B cell (primary cell): Measurements from ENCODE around the gene DNAL1. TPM values are rescaled to one million over a fixed set of nuclear protein-coding genes. Genes with fewer than 3 reads are reported as not detected.

Experiments used
- ATAC-seq: fragments of 200-7000 bp; cut with Tn5 transposase; one replicate; pipeline ENCODE4 v1.10.0; 2021; ENCODE audit warnings: low read depth, mild to moderate bottlenecking, moderate number of reproducible peaks, moderate library complexity
- CTCF ChIA-PET: fragments of 350-600 bp; sonication (Branson Sonifier 250); formaldehyde crosslinking; loops from one replicate; lab custom pipeline; 2021; ENCODE audit warnings: antibody characterized with exemption, inconsistent platforms; lab: Charles Lee
- POLR2A ChIA-PET: fragments of 350-600 bp; sonication (Branson Sonifier 250); formaldehyde crosslinking; loops from one replicate; lab custom pipeline; 2021; ENCODE audit warnings: antibody characterized with exemption; lab: Charles Lee
- DNase-seq: peaks from one replicate; pipeline ENCODE4 v3.0.0; 2013
- H2AFZ ChIP-seq: 2 replicates; pipeline ENCODE4 v1.6.1; 2012; ENCODE audit warnings: mild to moderate bottlenecking, low read depth, low read length; ENCODE audit not compliant: insufficient read depth, poor library complexity, severe bottlenecking
- H3K27ac ChIP-seq, 2 donors: 1 replicate in 1 of 2; 2 replicates in 1 of 2; pipeline ENCODE4 v1.5.1; 2012 to 2013; ENCODE audit warnings: low read length in 2 of 2, mild to moderate bottlenecking in 2 of 2, moderate library complexity in 1 of 2
- H3K27me3 ChIP-seq, 4 experiments: fragments of 200-600 bp in 1 of 4; sonication (generic) in 1 of 4; replicated peaks in 1 of 4; 1 replicate in 2 of 4; 2 replicates in 2 of 4; pipeline versions ENCODE4 v1.6.1 to v1.7.0; 2013 to 2016; ENCODE audit warnings: low read length in 3 of 4, mild to moderate bottlenecking in 2 of 4, mixed read lengths in 1 of 4, moderate library complexity in 1 of 4; ENCODE audit not compliant: insufficient read depth in 4 of 4, control insufficient read depth in 3 of 4; ENCODE audit errors: control extremely low read depth in 1 of 4
- H3K36me3 ChIP-seq, 2 experiments: replicated peaks in 1 of 2; 1 replicate in 1 of 2; 2 replicates in 1 of 2; pipeline versions ENCODE4 v1.6.1 to v1.7.1; 2013; ENCODE audit warnings: low read length in 1 of 2; ENCODE audit not compliant: insufficient read depth in 2 of 2, control insufficient read depth in 1 of 2; ENCODE audit errors: control extremely low read depth in 1 of 2, extremely low read depth in 1 of 2
- H3K4me1 ChIP-seq, 2 donors: fragments of 200-600 bp in 1 of 2; sonication (generic) in 1 of 2; 1 replicate in 1 of 2; 2 replicates in 1 of 2; pipeline versions ENCODE4 v1.5.1 to v1.6.1; 2013 to 2017; ENCODE audit warnings: low read length in 2 of 2; ENCODE audit not compliant: control insufficient read depth in 2 of 2, insufficient read depth in 2 of 2
- H3K4me2 ChIP-seq: replicated peaks from 2 replicates; pipeline ENCODE3; 2012; ENCODE audit warnings: mild to moderate bottlenecking, low read depth, low read length; ENCODE audit not compliant: poor library complexity, severe bottlenecking
- H3K4me3 ChIP-seq, 5 experiments: fragments of 200-600 bp in 1 of 5; sonication (generic) in 1 of 5; 1 replicate in 3 of 5; 2 replicates in 2 of 5; pipeline versions ENCODE4 v1.5.1 to v1.7.0; 2011 to 2016; ENCODE audit warnings: low read length in 4 of 5, mild to moderate bottlenecking in 4 of 5, low read depth in 2 of 5, control low read depth in 1 of 5, moderate library complexity in 1 of 5; ENCODE audit not compliant: insufficient read depth in 1 of 5; ENCODE audit errors: control extremely low read depth in 1 of 5, extremely low read depth in 1 of 5
- H3K79me2 ChIP-seq: fragments of 200-600 bp; sonication (generic); one replicate; pipeline ENCODE4 v1.6.0; 2016; ENCODE audit warnings: low read length; ENCODE audit not compliant: control insufficient read depth, insufficient read depth
- H3K9ac ChIP-seq: fragments of 200-600 bp; sonication (generic); 2 replicates; pipeline ENCODE4 v1.6.1; 2017; ENCODE audit warnings: mild to moderate bottlenecking, low read length, moderate library complexity
- H3K9me3 ChIP-seq, 3 donors: one replicate each; pipeline versions ENCODE4 v1.6.1 to v1.7.1; 2013; ENCODE audit warnings: low read length in 2 of 3; ENCODE audit not compliant: control insufficient read depth in 2 of 3, insufficient read depth in 1 of 3; ENCODE audit errors: control extremely low read depth in 1 of 3
- H4K20me1 ChIP-seq: 2 replicates; pipeline ENCODE4 v1.6.0; 2012; ENCODE audit warnings: mild to moderate bottlenecking, low read length; ENCODE audit not compliant: insufficient read depth, control insufficient read depth, poor library complexity, severe bottlenecking
- H3K27ac Mint-ChIP-seq: one replicate; pipeline ENCODE4 v1.8.0; 2021; ENCODE audit warnings: mixed read lengths
- H3K27me3 Mint-ChIP-seq: one replicate; pipeline ENCODE4 v1.8.0; 2021; ENCODE audit warnings: mixed read lengths
- H3K4me1 Mint-ChIP-seq: one replicate; pipeline ENCODE4 v1.8.0; 2021; ENCODE audit warnings: mixed read lengths
- H3K4me3 Mint-ChIP-seq: one replicate; pipeline ENCODE4 v1.8.0; 2021; ENCODE audit warnings: mixed read lengths
- H3K9me3 Mint-ChIP-seq: one replicate; pipeline ENCODE4 v1.8.0; 2022; ENCODE audit warnings: mixed read lengths; ENCODE audit not compliant: insufficient read depth
- EZH2 ChIP-seq: IDR thresholded peaks from 2 replicates; pipeline ENCODE4 v1.6.1; 2012; ENCODE audit warnings: borderline replicate concordance, low read depth, mild to moderate bottlenecking, moderate library complexity, low read length; ENCODE audit not compliant: insufficient read depth, poor library complexity, severe bottlenecking
- WGBS: methylation state at CpG from one replicate; pipeline ENCODE4 v1.1.5; 2013; ENCODE audit warnings: missing lambda C conversion rate; ENCODE audit not compliant: insufficient coverage; 5-methylcytosine and 5-hydroxymethylcytosine counted together
- intact Hi-C: fragments of 100-400 bp; cut with micrococcal nuclease; formaldehyde crosslinking; loops from one replicate; pipeline ENCODE4 v1.10.0; 2022
- polyA plus RNA-seq: library from polyadenylated mRNA; depleted of rRNA; stranded (reverse); fragments of >200 nt; gene quantifications from 2 replicates; pipeline ENCODE4 v1.2.3, GENCODE V29; 2012
- total RNA-seq, 2 donors: library from RNA; stranded (reverse); fragments of 120-200 nt in 1 of 2; gene quantifications; 1 replicate in 1 of 2; 2 replicates in 1 of 2; pipeline versions ENCODE4 v1.2.3 to v1.2.4, GENCODE V29; 2013 to 2022
- TF ChIP-seq, protein P1 (sequence below): fragments of 200-600 bp; IDR thresholded peaks from one replicate; pipeline ENCODE4 v1.8.0; 2022; ENCODE audit warnings: antibody characterized with exemption, mild to moderate bottlenecking

Gene DNAL1
- total and polyA plus RNA-seq, 2 donors (not counting 1 experiment from before 2014, with no cell fraction given): 2.0 to 10.7 TPM

DNA sequence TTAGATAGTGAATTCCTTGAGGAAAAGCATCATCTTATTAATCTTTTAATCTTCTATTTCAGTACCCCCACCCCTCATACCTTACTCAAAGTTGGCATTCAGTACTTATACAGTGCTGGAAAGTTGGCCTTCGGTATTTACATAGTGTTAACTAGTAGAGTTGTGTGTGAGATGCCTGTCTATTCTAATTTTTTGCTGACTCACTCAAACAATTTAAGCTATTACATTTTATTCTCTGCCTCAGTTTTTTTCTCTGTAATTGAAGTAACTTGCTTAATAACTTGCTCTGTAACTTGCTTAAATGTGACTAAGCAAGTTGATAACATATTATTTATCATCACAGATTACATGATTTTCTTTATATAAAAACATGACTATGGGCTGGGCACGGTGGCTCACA is 20.3 kb downstream of the DNAL1 start:
- Histone ChIP-seq H3K9me3 (no peaks in the 10 kb centered on the region), H3K4me3 (no peak overlapping the region), H3K4me1 (no peaks in the 10 kb centered on the region), H3K79me2 (no peaks in the 10 kb centered on the region), H3K36me3 (no peaks in the 10 kb centered on the region), H3K27me3 (no peaks in the 10 kb centered on the region), H4K20me1 (no peaks in the 10 kb centered on the region), H2AFZ (no peak overlapping the region), H3K27ac (no peak overlapping the region), H3K9ac (no peak overlapping the region), H3K4me2 (no peak overlapping the region)
- H3K4me1 Mint-ChIP-seq: no peaks in the 10 kb centered on the region
- no peak for DNase-seq
- H3K4me3 Mint-ChIP-seq: no peak overlapping the region
- no peaks in the 10 kb centered on the region for H3K9me3 Mint-ChIP-seq
- CTCF ChIA-PET: no interaction called here
- H3K27me3 Mint-ChIP-seq: no peaks in the 10 kb centered on the region
- intact Hi-C loops: no loop called here
- ATAC-seq: no peak
- TF ChIP-seq EZH2: no peak
- TF ChIP-seq, protein P1, sequence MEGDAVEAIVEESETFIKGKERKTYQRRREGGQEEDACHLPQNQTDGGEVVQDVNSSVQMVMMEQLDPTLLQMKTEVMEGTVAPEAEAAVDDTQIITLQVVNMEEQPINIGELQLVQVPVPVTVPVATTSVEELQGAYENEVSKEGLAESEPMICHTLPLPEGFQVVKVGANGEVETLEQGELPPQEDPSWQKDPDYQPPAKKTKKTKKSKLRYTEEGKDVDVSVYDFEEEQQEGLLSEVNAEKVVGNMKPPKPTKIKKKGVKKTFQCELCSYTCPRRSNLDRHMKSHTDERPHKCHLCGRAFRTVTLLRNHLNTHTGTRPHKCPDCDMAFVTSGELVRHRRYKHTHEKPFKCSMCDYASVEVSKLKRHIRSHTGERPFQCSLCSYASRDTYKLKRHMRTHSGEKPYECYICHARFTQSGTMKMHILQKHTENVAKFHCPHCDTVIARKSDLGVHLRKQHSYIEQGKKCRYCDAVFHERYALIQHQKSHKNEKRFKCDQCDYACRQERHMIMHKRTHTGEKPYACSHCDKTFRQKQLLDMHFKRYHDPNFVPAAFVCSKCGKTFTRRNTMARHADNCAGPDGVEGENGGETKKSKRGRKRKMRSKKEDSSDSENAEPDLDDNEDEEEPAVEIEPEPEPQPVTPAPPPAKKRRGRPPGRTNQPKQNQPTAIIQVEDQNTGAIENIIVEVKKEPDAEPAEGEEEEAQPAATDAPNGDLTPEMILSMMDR: no peak
- 100% methylated on average over 1 of the region's 2 CpGs for WGBS
- no peak overlapping the region for H3K27ac Mint-ChIP-seq
- POLR2A ChIA-PET: no interaction called here

DNA sequence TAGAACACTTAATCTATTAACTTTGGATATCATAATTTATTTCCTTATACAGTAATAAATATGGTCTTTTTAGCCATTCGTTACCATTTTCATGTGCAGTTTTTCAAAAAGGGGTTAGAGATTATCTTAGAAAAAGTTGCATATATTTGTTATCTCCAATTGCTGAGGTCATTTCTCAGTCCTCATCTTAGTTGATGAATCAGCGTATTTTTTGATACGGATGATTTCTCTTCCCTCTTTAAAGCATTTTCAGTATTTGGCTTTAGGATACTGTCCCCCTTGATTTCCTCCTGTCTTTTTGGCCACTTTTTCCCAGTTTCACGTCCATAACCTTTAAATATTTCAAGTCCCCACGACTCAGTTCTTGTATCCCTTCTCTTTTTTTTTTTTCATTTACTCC is 21.8 kb downstream of the DNAL1 start:
- no peaks in the 10 kb centered on the region for H3K27me3 Mint-ChIP-seq
- no peak for ATAC-seq
- Histone ChIP-seq H3K4me3 (no peak overlapping the region), H4K20me1 (no peaks in the 10 kb centered on the region), H3K27me3 (no peaks in the 10 kb centered on the region), H2AFZ (no peak overlapping the region), H3K9ac (no peak overlapping the region), H3K9me3 (no peaks in the 10 kb centered on the region), H3K27ac (no peak overlapping the region), H3K79me2 (no peaks in the 10 kb centered on the region), H3K4me2 (no peak overlapping the region), H3K4me1 (no peaks in the 10 kb centered on the region), H3K36me3 (no peaks in the 10 kb centered on the region)
- intact Hi-C loops: no loop called here
- no peaks in the 10 kb centered on the region for H3K4me1 Mint-ChIP-seq
- POLR2A ChIA-PET: no interaction called here
- no peaks in the 10 kb centered on the region for H3K9me3 Mint-ChIP-seq
- CTCF ChIA-PET: no interaction called here
- DNase-seq: no peak
- H3K27ac Mint-ChIP-seq: no peak overlapping the region
- TF ChIP-seq EZH2: no peak
- TF ChIP-seq, protein P1: no peak
- no peak overlapping the region for H3K4me3 Mint-ChIP-seq
- 83% methylated on average over 4 of the region's 5 CpGs for WGBS
